ENCODE results near the gene BIN2. TPM values are rescaled to one million over a fixed set of nuclear protein-coding genes. Genes with fewer than 3 reads are reported as not detected.

Gene BIN2
- total RNA-seq, result 15.6 TPM
- polyA plus RNA-seq (ENCODE audit: insufficient read depth, low read depth, low replicate concordance), result 3.4 TPM
- long read RNA-seq, donor 1, result 0 reads
- long read RNA-seq, donor 2, result 0 reads
- long read RNA-seq, donor 3, result 0 reads
- long read RNA-seq, donor 4, partial matches to known transcripts, result 0 of 1 reads
- long read RNA-seq, donor 4, other reads (novel, unspliced or antisense), result 0 of 1 reads
- long read RNA-seq, donor 5, result 0 reads
- long read RNA-seq, donor 6, result 0 reads
- long read RNA-seq, donor 7, transcript BIN2-210 (13 exons, 2,255 nt), result major isoform, 5 of 9 reads
- long read RNA-seq, donor 7, partial matches to known transcripts, result 1 of 9 reads
- long read RNA-seq, donor 7, other reads (novel, unspliced or antisense), result 3 of 9 reads
- long read RNA-seq, donor 8, result 0 reads
- long read RNA-seq, donor 9, result 0 reads
- long read RNA-seq, donor 10, result 0 reads

GRCh38 chr12:51323966-51324895, at the start of gene BIN2:
TSS of gene BIN2 (minus strand) at chr12:51324174. CDS start at chr12:51324102, 72 bp downstream.
- Histone ChIP-seq H3K27ac (ENCODE audit: low read depth in 2 of 2, low read length in 2 of 2) (no peak within 1 kb of the TSS), H3K9me3 (ENCODE audit: control insufficient read depth in 2 of 3, insufficient read depth in 1 of 3, low read length in 3 of 3) (no peaks in the 10 kb centered on the region), H3K4me3 (ENCODE audit: low read length in 3 of 3) (no peak within 1 kb of the TSS), H3K9ac (ENCODE audit: low read length in 3 of 3) (no peak within 1 kb of the TSS), H3K4me1 (ENCODE audit: control insufficient read depth in 2 of 3, insufficient read depth in 2 of 3, low read depth in 1 of 3, low read length in 3 of 3) (no peaks in the 10 kb centered on the region), H3K27me3 (ENCODE audit: control insufficient read depth, insufficient read depth, low read length) (no peaks in the 10 kb centered on the region), H3K36me3 (ENCODE audit: control insufficient read depth in 2 of 3, insufficient read depth in 3 of 3, low read length in 3 of 3) (no peaks in the 10 kb centered on the region)
- FAIRE-seq (no peak), DNase-seq (peak in 1 of 5 donors; percentile 85)
- TF ChIP-seq, protein P1, sequence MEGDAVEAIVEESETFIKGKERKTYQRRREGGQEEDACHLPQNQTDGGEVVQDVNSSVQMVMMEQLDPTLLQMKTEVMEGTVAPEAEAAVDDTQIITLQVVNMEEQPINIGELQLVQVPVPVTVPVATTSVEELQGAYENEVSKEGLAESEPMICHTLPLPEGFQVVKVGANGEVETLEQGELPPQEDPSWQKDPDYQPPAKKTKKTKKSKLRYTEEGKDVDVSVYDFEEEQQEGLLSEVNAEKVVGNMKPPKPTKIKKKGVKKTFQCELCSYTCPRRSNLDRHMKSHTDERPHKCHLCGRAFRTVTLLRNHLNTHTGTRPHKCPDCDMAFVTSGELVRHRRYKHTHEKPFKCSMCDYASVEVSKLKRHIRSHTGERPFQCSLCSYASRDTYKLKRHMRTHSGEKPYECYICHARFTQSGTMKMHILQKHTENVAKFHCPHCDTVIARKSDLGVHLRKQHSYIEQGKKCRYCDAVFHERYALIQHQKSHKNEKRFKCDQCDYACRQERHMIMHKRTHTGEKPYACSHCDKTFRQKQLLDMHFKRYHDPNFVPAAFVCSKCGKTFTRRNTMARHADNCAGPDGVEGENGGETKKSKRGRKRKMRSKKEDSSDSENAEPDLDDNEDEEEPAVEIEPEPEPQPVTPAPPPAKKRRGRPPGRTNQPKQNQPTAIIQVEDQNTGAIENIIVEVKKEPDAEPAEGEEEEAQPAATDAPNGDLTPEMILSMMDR (IDR thresholded peaks at IDR 0.05; ENCODE audit: borderline replicate concordance, extremely low read depth, insufficient read depth), result no peak
- intact Hi-C loops (cut with DNase I), result no loop called here

GRCh38 chr12:51373187-51373586, 49.2 kb upstream of the BIN2 start:
- no peaks in the 10 kb centered on the region for H3K36me3 ChIP-seq (ENCODE audit: control insufficient read depth in 2 of 3, insufficient read depth in 3 of 3, low read length in 3 of 3)
- H3K4me1 ChIP-seq (ENCODE audit: control insufficient read depth in 2 of 3, insufficient read depth in 2 of 3, low read depth in 1 of 3, low read length in 3 of 3), result peaks cover 4 to 8% (median 6%) of the 10 kb centered on the region in 3 donors
- H3K9me3 ChIP-seq (ENCODE audit: control insufficient read depth in 2 of 3, insufficient read depth in 1 of 3, low read length in 3 of 3), result no peaks in the 10 kb centered on the region
- TF ChIP-seq, protein P1 (IDR thresholded peaks at IDR 0.05; ENCODE audit: borderline replicate concordance, extremely low read depth, insufficient read depth), result no peak
- no peak for DNase-seq
- no peak for FAIRE-seq
- no peak overlapping the region for H3K4me3 ChIP-seq (ENCODE audit: low read length in 3 of 3)
- H3K9ac ChIP-seq (ENCODE audit: low read length in 3 of 3), result no peak overlapping the region
- no peak overlapping the region for H3K27ac ChIP-seq (ENCODE audit: low read depth in 2 of 2, low read length in 2 of 2)
- intact Hi-C loops (cut with DNase I), result no loop called here
- H3K27me3 ChIP-seq (ENCODE audit: control insufficient read depth, insufficient read depth, low read length), result no peaks in the 10 kb centered on the region

DNA sequence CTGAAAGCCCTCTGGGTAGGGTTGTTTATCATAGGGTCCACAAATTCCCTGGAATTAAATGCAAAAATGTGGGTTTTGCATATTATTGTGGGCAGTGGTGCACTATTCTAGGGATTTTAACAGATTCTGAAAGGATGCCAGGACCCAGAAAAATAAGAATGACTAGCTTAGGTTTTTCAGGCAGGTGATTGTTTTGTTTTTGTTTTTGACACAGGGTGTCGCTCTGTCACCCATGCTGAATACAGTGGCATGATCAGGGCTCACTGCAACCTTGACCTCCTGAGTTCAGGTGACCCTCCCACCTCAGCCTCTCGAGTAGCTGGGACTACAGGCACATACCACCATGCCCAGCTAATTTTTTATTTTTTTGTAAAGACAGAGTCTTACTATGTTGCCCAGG, 48.0 kb upstream of the BIN2 start:
- H3K27ac ChIP-seq (ENCODE audit: low read depth in 2 of 2, low read length in 2 of 2), result peak overlapping the region; percentile 16 to 80
- FAIRE-seq, result no peak

More for the DNA sequence above, 48.0 kb upstream of the BIN2 start:
- Histone ChIP-seq H3K4me3 (ENCODE audit: low read length in 3 of 3) (no peak overlapping the region), H3K9me3 (ENCODE audit: control insufficient read depth in 2 of 3, insufficient read depth in 1 of 3, low read length in 3 of 3) (no peaks in the 10 kb centered on the region), H3K4me1 (ENCODE audit: control insufficient read depth in 2 of 3, insufficient read depth in 2 of 3, low read depth in 1 of 3, low read length in 3 of 3) (peaks cover 4 to 8% (median 6%) of the 10 kb centered on the region in 3 donors), H3K36me3 (ENCODE audit: control insufficient read depth in 2 of 3, insufficient read depth in 3 of 3, low read length in 3 of 3) (no peaks in the 10 kb centered on the region), H3K9ac (ENCODE audit: low read length in 3 of 3) (peak overlapping the region in 1 of 3 donors; percentile 53), H3K27me3 (ENCODE audit: control insufficient read depth, insufficient read depth, low read length) (no peaks in the 10 kb centered on the region)
- TF ChIP-seq, protein P1 (IDR thresholded peaks at IDR 0.05; ENCODE audit: borderline replicate concordance, extremely low read depth, insufficient read depth), result peak; percentile 2
- intact Hi-C loops (cut with DNase I), result no loop called here
- DNase-seq, result no peak

All from kidney (tissue), 22 donors.